Astrocyte of the hippocampus (primary cell): Measurements from ENCODE around the gene RBM20.
"Not testable (repeated sequence)": the region's sequence is repeated elsewhere in the genome, so short reads cannot be mapped to it uniquely, and the experiment has no call there.

Source experiments
- DNase-seq: peaks from one replicate; pipeline ENCODE4 v3.0.0; 2011; ENCODE audit warnings: low read depth, low spot score

The RBM20 gene

GRCh38 chr10:110625356-110625894, 18.7 kb upstream of the RBM20 start:
- no peak for DNase-seq

- DNase-seq: no peak
Observed at GRCh38 chr10:110625951-110626855, 17.9 kb upstream of the RBM20 start.

GRCh38 chr10:110628161-110628560, 16.0 kb upstream of the RBM20 start:
- DNase-seq: no peak

GRCh38 chr10:110629680-110630191, 14.4 kb upstream of the RBM20 start:
- DNase-seq: peak; percentile 91

GRCh38 chr10:110631934-110632333, 12.2 kb upstream of the RBM20 start:
- DNase-seq: no peak

GRCh38 chr10:110632591-110633215, 11.4 kb upstream of the RBM20 start:
- DNase-seq: no peak

GRCh38 chr10:110634527-110635209, 9.5 kb upstream of the RBM20 start:
- no peak for DNase-seq

GRCh38 chr10:110636572-110636931, 7.6 kb upstream of the RBM20 start:
- DNase-seq: no peak

GRCh38 chr10:110636932-110637557, 7.1 kb upstream of the RBM20 start:
- peak; percentile 70 for DNase-seq

GRCh38 chr10:110637558-110638053, 6.5 kb upstream of the RBM20 start:
- DNase-seq: no peak

- no peak for DNase-seq
Observed at GRCh38 chr10:110638319-110638718, 5.8 kb upstream of the RBM20 start.

- DNase-seq: not testable (repeated sequence)
Observed at GRCh38 chr10:110639046-110639445, 5.1 kb upstream of the RBM20 start.

- not testable (repeated sequence) for DNase-seq
Observed at GRCh38 chr10:110639858-110640257, 4.3 kb upstream of the RBM20 start.

GRCh38 chr10:110641256-110641655, 2.9 kb upstream of the RBM20 start:
- DNase-seq: peak; percentile 55

- DNase-seq: no peak
Observed at GRCh38 chr10:110642204-110643034, 1.7 kb upstream of the RBM20 start.

- DNase-seq: peak; percentile 63
Observed at GRCh38 chr10:110643035-110643652, 992 bp upstream of the RBM20 start.

GRCh38 chr10:110644598-110645462, 694 bp downstream of the RBM20 start:
- DNase-seq: peak; percentile 40

GRCh38 chr10:110646417-110647135, 2.4 kb downstream of the RBM20 start:
- no peak for DNase-seq

GRCh38 chr10:110647136-110647430, 2.9 kb downstream of the RBM20 start:
- DNase-seq: no peak
